Testis (tissue), 3 donors: ENCODE measurements around the gene RAB6B. TPM values are rescaled to one million over a fixed set of nuclear protein-coding genes. Genes with fewer than 3 reads are reported as not detected.
A peak's percentile ranks its signal among the peaks of the same experiment; 100 is the strongest.

Experiments
- DNase-seq: peaks from one replicate; pipeline ENCODE4 v3.0.0-alpha.2; 2019
- H3K27ac ChIP-seq, 2 donors: fragments of 200-600 bp; sonication (generic); one replicate each; pipeline ENCODE4 v1.5.1; 2019
- H3K27me3 ChIP-seq: fragments of 200-600 bp; sonication (generic); one replicate; pipeline ENCODE4 v1.5.1; 2019
- H3K36me3 ChIP-seq: fragments of 200-600 bp; sonication (generic); one replicate; pipeline ENCODE4 v1.5.1; 2017; ENCODE audit warnings: low read depth; ENCODE audit errors: missing control alignments
- H3K4me1 ChIP-seq: fragments of 200-600 bp; sonication (generic); one replicate; pipeline ENCODE4 v1.5.1; 2019
- H3K4me3 ChIP-seq, 2 donors: fragments of 200-600 bp; sonication (generic); one replicate each; pipeline ENCODE4 v1.5.1; 2017 to 2019
- H3K9me3 ChIP-seq: fragments of 200-600 bp; sonication (generic); one replicate; pipeline ENCODE4 v1.5.1; 2017
- POLR2A ChIP-seq: fragments of 450-650 bp; IDR thresholded peaks from one replicate; pipeline ENCODE4 v1.6.1; 2017; ENCODE audit warnings: antibody characterized with exemption, mild to moderate bottlenecking, moderate library complexity
- WGBS, 2 donors: methylation state at CpG; one replicate each; pipeline ENCODE4 v1.1.5; 2018; 5-methylcytosine and 5-hydroxymethylcytosine counted together
- intact Hi-C: fragments of 100-400 bp; cut with DNase I; formaldehyde crosslinking; loops from one replicate; pipeline ENCODE4 v1.15.1; 2023; ENCODE audit warnings: low total_unique reads
- polyA plus RNA-seq: library from polyadenylated mRNA; stranded (reverse); fragments of 350-450 nt; fragmentation: Illumina TruSeq; extraction: RNeasy Lipid Tissue Mini Kit (QIAGEN cat#74804); gene quantifications from one replicate; pipeline ENCODE4 v1.2.3, GENCODE V29; 2014; ENCODE audit warnings: low read depth, low replicate concordance; ENCODE audit not compliant: insufficient read depth
- total RNA-seq, 2 donors: library from RNA; depleted of rRNA; stranded (reverse); fragments of >200 nt; gene quantifications; one replicate each; pipeline ENCODE4 v1.2.3, GENCODE V29; 2016
- TF ChIP-seq, protein P1 (sequence below), 3 experiments: fragments of 450-650 bp in 2 of 3; fragments of 200-600 bp in 1 of 3; sonication (generic) in 1 of 3; IDR thresholded peaks; one replicate each; pipeline ENCODE4 v1.5.1; 2016 to 2019; ENCODE audit warnings: antibody characterized with exemption in 3 of 3, mild to moderate bottlenecking in 2 of 3, moderate library complexity in 1 of 3

RAB6B gene
- total and polyA plus RNA-seq, 3 donors from 2014 or later: 5.1 to 8.6 (median 7.0) TPM

DNA sequence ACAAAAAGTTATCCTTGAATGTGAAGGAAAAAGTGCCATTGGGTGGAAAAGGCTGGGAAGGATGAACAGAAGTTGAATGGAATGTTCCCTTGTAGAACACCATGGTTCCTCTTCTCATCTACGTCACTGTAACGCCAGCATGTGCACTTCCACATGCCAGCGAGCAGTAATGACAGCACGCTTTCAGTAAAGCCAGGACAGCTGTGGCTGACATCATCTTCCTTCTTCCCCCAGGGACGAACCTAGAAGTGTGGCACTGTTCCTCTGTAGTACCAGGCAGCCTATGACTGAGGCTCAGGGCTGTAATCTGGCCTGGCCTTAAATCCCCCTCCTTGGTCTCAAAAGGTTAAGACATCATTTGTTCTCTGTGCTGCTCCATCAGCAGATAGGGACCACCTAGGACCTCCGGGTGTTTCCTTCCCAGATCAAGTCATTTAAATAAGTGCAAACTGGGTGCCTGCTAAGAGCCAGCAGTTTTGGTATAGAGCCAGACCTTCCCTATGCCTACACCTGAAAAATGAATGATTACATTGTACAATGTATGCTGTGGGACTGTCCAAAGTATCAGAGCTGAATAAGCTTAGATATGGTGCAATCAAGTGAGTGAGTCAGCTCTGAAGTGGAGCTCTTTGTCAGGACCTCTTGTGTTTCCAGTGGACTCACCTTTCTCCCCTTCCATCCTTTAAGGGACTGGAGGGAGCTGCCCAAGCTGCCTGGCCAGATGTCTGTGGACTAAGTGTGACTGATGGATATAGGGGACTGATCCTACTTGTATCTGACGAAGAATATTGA, 95.7 kb downstream of the RAB6B start:
- intact Hi-C loops: no loop called here
- Histone ChIP-seq H3K27me3 (no peaks in the 10 kb centered on the region), H3K9me3 (no peaks in the 10 kb centered on the region), H3K36me3 (no peaks in the 10 kb centered on the region), H3K4me1 (no peaks in the 10 kb centered on the region), H3K27ac (no peak overlapping the region), H3K4me3 (no peak overlapping the region)
- peak; percentile 20 for DNase-seq
- WGBS, 2 donors: 74 to 75% methylated on average over 7 of the region's 7 CpGs
- TF ChIP-seq, protein P1, sequence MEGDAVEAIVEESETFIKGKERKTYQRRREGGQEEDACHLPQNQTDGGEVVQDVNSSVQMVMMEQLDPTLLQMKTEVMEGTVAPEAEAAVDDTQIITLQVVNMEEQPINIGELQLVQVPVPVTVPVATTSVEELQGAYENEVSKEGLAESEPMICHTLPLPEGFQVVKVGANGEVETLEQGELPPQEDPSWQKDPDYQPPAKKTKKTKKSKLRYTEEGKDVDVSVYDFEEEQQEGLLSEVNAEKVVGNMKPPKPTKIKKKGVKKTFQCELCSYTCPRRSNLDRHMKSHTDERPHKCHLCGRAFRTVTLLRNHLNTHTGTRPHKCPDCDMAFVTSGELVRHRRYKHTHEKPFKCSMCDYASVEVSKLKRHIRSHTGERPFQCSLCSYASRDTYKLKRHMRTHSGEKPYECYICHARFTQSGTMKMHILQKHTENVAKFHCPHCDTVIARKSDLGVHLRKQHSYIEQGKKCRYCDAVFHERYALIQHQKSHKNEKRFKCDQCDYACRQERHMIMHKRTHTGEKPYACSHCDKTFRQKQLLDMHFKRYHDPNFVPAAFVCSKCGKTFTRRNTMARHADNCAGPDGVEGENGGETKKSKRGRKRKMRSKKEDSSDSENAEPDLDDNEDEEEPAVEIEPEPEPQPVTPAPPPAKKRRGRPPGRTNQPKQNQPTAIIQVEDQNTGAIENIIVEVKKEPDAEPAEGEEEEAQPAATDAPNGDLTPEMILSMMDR (IDR thresholded peaks at IDR 0.05): no peak
- TF ChIP-seq POLR2A: no peak

DNA sequence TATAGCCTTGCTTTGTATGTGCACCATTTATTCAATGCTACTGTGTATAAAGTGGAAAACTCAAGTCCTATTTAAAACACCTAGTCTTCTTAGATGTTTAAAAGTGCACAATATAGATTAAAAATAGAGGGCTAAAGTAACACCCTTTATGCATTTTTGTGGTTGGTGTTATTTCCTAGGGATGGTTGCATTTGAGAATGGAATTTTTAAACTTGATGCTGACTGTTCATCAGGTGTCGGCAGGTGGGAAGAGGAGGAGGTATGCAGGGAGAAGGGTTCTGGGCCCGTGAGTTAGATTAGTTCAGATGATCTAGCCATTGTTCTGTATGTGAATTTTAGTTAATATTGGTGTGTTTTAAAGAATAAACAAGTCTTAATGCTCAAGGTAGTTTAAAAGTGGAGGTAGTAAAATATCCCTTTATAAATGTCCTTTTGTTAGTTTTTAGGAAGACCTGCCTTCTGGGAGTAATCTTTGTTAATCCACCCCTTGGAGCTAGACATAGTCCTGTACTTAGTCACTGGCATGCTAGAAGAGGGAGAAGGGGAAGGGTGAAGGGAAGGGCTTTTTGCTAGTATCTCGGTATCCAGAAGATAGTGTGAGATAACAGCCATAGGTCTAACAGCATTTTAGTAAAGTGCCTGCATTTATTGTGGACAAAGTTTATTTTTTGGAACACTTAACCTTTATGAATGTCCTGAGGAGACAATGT, 98.1 kb downstream of the RAB6B start:
- Histone ChIP-seq H3K27ac (no peak overlapping the region), H3K36me3 (no peaks in the 10 kb centered on the region)
- 86 to 89% methylated on average over 3 of the region's 3 CpGs for WGBS, 2 donors

DNA sequence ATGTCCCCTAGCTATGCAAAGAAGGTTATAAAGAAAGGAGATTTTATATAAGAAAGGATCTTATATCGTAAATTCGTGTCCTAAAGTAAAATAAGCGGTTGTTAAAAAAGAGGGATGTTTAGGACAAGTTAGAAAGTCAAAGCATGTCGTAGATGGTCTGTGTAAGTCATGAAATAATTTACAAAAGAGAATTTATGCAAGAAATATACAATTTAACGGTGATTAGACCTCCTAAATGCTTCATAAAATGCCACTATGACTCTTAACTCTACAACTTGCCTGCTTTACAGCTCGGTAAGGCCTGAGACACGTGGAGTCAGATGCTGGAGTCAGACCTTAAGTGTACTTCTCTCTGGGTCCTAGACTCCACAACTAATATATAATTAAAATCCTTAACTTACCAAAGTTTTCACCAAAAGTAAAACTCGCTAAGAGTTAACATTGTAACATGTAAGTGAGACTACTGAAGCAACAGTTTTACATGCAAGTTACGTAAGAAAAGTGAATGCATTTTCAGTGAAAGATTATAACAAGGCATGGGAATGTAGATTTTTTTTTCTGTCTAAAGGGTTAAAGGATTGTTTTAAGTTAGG, 103.4 kb downstream of the RAB6B start:
- intact Hi-C loops: no loop called here
- TF ChIP-seq, protein P1 (IDR thresholded peaks at IDR 0.05): no peak
- Histone ChIP-seq H3K9me3 (no peaks in the 10 kb centered on the region), H3K4me3 (no peak overlapping the region), H3K4me1 (no peaks in the 10 kb centered on the region), H3K27me3 (no peaks in the 10 kb centered on the region), H3K27ac (no peak overlapping the region), H3K36me3 (peaks cover 3% of the 10 kb centered on the region)
- whole genome bisulfite sequencing, 2 donors: 61 to 62% methylated on average over 9 of the region's 9 CpGs
- no peak for DNase-seq

More for the DNA sequence above, 98.1 kb downstream of the RAB6B start:
- no peaks in the 10 kb centered on the region for H3K4me1 ChIP-seq
- no peaks in the 10 kb centered on the region for H3K27me3 ChIP-seq
- no peak for TF ChIP-seq POLR2A
- TF ChIP-seq, protein P1 (IDR thresholded peaks at IDR 0.05): no peak
- intact Hi-C loops: no loop called here
- H3K4me3 ChIP-seq: no peak overlapping the region
- no peak for DNase-seq
- no peaks in the 10 kb centered on the region for H3K9me3 ChIP-seq

DNA sequence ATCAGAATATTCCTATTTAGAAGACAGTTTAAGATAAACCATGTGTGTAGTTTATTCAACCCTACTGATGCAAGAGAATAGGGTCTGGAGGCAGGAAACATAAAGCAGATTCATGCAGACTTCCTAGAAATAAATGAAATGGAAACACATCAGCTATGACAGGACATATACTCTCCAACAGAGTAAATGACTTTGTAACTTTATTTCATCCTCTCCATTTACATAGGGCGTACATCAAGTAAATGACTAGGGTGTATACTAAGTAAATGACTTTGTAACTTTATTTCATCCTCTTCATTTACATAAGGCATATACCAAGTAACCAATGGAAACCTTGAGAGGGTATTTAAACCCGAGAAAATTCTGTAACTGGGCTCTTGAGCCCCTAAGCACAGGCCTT, 107.7 kb downstream of the RAB6B start:
- DNase-seq: no peak
- no peaks in the 10 kb centered on the region for H3K9me3 ChIP-seq
- WGBS, 2 donors: 73% methylated on average over 2 of the region's 2 CpGs
- H3K4me1 ChIP-seq: no peaks in the 10 kb centered on the region
- peaks cover 3% of the 10 kb centered on the region for H3K36me3 ChIP-seq
- no peak overlapping the region for H3K27ac ChIP-seq
- no peak overlapping the region for H3K4me3 ChIP-seq
- TF ChIP-seq, protein P1 (IDR thresholded peaks at IDR 0.05): no peak
- TF ChIP-seq POLR2A: no peak
- H3K27me3 ChIP-seq: no peaks in the 10 kb centered on the region
- intact Hi-C loops: no loop called here
